Neural cell (in vitro differentiated cells): ENCODE results near the gene KRTAP19-7.

Experiments used
- MXI1 ChIP-seq: fragments of 450-650 bp; conservative IDR thresholded peaks from 2 replicates; pipeline ENCODE4 v1.6.1; 2014; ENCODE audit warnings: antibody characterized with exemption, mild to moderate bottlenecking; ENCODE audit not compliant: poor library complexity, severe bottlenecking
- RAD21 ChIP-seq: fragments of 450-650 bp; conservative IDR thresholded peaks from 2 replicates; pipeline ENCODE4 v1.6.1; 2014; ENCODE audit warnings: antibody characterized with exemption, mild to moderate bottlenecking, moderate library complexity
- TAF1 ChIP-seq: IDR thresholded peaks from 2 replicates; pipeline ENCODE4 v1.6.1; 2012; ENCODE audit warnings: low read depth
- TF ChIP-seq, protein P1 (sequence below): fragments of 450-650 bp; IDR thresholded peaks from 2 replicates; pipeline ENCODE4 v1.5.1; 2014; ENCODE audit warnings: antibody characterized with exemption, mild to moderate bottlenecking, moderate library complexity; ENCODE audit not compliant: poor library complexity, severe bottlenecking

DNA sequence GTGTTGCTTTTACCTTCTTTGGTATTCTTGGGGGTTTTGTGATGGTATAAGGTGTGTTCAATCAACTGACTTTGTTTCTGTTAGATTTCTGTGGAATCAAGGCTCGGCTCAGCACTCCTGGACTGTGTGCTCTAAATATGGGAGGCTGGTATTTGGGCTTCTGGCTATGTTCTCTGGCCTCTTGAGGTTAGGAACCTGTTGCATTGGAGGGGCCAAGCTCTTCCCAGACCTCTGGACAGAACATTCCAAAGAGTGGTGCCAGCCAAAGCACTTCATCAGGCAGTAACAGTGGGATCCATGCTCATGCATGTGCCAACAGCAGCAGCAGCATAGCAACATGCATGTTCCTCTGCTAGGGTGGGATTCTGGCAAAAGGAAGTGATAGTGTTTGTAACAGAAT is 8.3 kb downstream of the KRTAP19-7 start:
- TF ChIP-seq MXI1 (no peak), TAF1 (no peak), RAD21 (no peak)
- TF ChIP-seq, protein P1, sequence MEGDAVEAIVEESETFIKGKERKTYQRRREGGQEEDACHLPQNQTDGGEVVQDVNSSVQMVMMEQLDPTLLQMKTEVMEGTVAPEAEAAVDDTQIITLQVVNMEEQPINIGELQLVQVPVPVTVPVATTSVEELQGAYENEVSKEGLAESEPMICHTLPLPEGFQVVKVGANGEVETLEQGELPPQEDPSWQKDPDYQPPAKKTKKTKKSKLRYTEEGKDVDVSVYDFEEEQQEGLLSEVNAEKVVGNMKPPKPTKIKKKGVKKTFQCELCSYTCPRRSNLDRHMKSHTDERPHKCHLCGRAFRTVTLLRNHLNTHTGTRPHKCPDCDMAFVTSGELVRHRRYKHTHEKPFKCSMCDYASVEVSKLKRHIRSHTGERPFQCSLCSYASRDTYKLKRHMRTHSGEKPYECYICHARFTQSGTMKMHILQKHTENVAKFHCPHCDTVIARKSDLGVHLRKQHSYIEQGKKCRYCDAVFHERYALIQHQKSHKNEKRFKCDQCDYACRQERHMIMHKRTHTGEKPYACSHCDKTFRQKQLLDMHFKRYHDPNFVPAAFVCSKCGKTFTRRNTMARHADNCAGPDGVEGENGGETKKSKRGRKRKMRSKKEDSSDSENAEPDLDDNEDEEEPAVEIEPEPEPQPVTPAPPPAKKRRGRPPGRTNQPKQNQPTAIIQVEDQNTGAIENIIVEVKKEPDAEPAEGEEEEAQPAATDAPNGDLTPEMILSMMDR = no peak
